Measurements from ENCODE around the gene TCTN1.

DNA sequence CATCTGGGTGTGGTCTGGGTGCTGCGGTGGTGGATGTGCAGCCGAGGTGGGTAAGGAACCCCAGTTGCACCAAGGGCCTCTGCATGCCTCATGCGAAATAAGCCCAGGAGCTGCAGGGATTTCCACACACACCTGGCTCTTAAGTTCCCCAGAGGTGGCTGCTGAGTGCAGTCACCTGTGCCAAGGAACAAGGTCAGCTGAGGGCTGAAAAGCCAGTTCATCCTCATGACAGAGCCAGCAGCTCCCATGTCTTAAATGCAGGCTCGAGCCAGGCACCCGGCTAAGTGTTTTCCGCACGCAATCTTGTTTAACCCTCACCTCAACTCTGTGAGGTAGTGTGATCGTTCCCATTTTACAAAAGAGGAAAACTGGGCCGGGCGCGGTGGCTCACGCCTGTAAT is 65.3 kb downstream of the TCTN1 start:
- TF ChIP-seq, protein P1, sequence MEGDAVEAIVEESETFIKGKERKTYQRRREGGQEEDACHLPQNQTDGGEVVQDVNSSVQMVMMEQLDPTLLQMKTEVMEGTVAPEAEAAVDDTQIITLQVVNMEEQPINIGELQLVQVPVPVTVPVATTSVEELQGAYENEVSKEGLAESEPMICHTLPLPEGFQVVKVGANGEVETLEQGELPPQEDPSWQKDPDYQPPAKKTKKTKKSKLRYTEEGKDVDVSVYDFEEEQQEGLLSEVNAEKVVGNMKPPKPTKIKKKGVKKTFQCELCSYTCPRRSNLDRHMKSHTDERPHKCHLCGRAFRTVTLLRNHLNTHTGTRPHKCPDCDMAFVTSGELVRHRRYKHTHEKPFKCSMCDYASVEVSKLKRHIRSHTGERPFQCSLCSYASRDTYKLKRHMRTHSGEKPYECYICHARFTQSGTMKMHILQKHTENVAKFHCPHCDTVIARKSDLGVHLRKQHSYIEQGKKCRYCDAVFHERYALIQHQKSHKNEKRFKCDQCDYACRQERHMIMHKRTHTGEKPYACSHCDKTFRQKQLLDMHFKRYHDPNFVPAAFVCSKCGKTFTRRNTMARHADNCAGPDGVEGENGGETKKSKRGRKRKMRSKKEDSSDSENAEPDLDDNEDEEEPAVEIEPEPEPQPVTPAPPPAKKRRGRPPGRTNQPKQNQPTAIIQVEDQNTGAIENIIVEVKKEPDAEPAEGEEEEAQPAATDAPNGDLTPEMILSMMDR (IDR thresholded peaks at IDR 0.05) = no peak
- TF ChIP-seq POLR2A (IDR thresholded peaks at IDR 0.05) (no peak), POLR2AphosphoS5 (IDR thresholded peaks at IDR 0.05) (no peak)

Data from prostate gland (tissue), 2 donors.